SKM-1 treated with dmso at 0.1 percent for 144 hours (cell line): Measurements from ENCODE around the gene UBAC2.
"Not testable (repeated sequence)": the region's sequence is repeated elsewhere in the genome, so short reads cannot be mapped to it uniquely, and the experiment has no call there.

Experiments
- DNase-seq: peaks from one replicate; lab custom pipeline; 2025; ENCODE audit not compliant: unreplicated experiment; lab: John Stamatoyannopoulos, UW

The UBAC2 gene

DNA sequence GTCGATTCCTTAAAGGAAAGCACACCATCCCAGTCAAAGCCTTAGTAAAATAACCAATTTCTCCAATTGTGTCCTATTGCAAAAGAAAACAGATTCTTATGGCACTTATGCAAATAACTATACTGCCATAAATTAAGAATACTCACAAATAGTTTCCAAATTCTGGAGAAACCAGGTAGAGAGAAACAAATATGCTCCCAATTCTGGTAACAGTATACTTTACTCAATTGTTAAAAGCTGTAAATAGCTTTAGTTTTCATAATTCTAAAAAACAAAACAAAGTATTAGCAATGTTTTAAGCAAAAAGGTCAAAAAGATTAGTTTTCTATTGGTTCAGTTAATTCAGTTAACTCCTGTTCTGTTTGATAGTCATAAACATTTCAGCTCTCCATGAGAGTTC is 18.2 kb upstream of the UBAC2 start:
- no peak for DNase-seq

DNA sequence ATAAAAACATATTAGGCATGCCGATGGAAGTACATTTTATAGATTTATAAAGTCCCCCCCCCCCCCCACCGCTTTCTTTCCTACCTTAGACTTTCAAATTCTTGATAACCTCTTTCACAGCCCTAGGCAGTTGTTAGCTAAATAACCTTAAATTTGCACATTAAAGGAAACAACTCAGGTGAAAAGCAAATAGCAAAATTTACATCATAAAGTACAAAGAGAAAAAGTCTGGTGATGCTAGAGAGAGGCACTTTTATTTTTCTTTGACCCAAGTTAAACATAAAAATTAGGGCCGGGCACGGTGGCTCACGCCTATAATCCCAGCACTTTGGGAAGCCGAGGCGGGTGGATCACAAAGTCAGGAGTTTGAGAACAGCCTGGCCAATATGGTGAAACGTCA is 15.0 kb upstream of the UBAC2 start:
- DNase-seq: no peak

DNA sequence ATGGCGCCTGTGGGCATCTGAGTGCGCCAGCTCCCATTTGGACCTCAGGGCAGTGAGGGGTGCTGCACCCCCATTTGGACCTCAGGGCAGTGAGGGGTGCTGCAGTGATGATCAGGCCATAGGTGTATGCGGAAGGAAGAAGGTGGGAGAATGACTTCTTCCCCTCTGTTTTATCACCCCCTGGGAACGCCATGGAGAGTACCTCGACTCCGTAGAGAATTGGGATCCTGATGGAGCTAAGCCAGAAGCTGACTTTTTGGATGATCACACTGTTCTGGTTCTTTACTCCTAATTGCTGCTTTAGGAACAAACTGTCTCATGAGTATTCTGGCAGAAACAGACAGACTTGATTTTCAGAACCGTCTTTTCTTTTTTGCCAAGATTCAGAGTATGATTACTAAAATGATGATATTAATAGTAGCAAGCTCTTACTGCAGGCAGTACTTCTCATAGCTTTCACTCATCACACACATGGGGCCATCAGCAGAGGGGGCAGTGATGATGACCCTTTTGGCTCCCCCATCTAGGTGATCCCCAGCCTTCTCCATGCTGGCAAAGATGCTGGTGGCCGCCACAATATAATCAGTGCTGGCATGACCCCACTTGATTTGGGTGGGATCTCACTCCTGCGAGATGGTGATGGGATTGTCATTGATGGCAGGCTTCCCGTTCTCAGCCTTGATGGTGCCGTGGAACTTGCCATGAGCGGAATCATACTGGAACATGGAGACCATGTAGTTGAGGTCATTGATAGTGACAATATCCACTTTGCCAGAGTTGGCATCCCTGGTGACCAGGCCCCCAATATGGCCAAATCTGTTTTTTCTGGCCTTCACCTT is 10.3 kb upstream of the UBAC2 start:
- DNase-seq: no peak

DNA sequence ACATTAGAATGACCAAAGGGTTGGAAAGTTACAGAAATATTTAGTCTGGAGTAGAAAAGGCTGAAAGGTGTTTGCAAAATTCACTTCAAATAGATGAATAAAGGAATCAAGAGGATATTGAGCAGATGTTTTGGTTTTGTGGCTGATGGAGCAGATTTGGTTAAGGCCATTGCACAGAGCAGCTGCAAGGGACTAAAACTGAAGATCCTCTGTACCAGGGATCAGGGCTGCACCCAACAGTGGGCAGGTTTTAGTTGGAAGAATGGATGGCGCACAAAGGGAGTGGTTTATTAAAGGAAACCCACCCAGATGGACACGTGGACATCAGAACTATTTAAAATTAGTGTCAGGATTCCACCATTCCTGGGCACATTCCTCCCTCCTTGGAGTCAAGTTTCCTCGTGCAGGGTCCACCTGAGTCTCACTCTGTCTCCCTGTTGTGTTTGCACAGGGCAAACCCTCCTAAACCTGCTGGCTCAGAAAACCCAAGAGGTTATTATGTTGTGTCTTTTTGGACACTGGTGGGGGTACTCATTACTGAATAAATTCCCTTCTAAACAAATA is 9.2 kb upstream of the UBAC2 start:
- DNase-seq: no peak

DNA sequence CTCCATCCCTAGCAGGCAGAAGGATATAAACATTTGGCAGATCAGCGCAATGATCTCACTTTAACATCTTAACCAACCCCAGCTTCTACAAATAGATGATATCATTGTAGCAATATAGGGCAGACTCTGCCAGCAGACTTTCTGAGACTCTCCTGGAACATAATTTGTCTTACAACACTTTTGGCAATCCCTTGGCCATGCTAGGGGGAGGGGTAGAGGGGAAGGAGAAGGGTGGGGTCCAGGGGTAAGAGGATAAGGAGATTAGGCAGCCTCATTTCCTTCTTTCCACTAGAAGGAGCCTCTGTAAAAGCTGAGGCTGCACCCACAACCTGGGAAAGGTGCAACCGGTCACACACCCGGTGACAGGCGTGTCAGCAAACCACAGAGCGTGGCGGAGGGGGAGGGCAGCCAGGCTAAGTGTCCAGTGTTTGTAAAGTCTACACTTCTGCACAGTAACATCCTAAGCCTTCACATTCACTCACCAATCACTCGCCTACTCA is 8.7 kb upstream of the UBAC2 start:
- peak; percentile 34 for DNase-seq

DNA sequence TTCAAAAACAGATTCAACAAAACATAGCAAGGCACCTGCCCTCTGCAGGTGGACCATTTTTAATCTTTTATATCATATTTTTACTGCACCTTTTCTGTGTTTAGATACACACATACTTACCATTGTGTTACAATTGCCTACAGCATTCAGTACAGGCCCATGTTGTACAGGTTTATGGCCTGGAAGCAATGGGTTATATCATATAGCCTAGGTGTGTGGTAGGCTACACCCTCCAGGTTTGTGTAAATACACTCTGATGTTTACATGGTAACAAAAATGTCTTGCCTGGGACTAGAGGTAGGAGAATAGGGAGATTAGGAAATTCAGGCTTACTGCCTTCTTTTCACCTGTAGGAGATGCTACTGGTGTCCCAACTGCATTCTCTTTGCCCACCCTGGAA is 8.2 kb upstream of the UBAC2 start:
- DNase-seq: no peak

DNA sequence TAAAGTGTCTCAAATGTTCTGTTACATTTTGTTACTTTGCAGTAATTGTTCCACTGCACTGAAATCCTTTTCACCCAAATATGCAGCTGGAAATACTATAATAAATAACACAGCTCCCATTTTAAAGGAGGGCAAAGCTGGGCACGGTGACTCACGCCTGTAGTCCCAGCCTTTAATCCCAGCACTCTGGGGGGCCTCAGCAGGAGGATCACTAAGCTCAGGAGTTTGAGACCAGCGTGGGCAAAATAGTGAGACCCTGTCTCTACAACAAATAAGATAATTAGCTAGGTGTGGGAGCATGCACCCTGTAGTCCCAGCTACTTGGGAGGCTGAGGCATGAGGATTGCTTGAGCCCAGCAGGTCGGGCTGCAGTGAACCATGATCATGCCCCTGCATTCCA is 7.5 kb upstream of the UBAC2 start:
- no peak for DNase-seq

DNA sequence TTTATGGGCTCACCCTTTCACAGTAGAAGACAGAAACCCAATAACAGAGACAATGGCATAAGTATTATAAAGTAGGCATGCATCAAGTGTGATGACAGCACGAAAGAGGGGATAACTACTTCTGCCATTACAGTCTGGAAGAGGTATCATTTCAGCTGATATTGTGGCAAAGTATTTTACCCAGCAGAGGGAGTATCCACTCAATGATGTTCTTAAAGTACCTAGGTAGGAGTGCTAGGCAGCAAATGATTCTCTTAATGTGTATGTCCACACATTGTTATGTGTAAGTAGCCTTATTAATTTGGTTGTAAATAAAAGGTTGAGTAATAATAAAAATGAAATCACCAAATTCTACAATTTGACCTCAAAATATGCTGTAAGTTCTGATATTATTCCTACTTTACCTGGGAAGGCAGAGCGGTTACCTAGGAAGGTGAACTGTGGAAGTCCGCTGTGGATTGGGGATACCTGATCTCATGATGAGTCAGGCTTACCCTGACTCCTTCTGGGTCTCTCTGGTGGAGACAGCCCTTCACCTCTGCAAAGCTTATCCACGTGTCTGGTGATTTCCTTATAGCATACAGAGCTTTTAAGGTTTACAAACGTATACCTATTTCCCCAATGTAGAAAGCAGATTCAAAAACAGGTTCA is 4.1 kb upstream of the UBAC2 start:
- DNase-seq: no peak

DNA sequence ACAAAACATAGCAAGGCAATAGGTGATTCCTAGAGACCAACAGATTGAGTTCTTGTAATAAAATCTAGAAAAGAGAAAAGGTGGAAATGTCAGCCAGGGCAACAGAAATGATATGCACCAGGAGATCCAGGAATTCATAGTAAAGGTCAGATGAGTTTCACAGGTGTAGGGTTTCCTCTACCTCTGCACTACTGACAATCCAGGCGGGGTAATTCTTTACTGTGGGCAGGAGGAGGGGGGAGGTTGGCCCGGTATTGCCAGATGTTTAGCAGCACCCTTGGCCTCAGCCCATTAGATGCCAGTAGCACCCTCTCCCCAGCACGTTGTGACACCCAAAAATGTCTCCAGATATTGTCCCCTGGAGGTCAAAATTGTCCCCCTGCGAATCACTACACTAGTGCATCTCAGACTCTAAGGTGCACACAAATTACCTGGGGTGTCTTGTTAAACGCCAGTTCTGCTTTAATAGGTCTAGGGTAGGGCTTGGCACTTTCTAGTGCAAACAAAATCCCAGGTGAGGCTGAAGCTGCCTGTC is 3.5 kb upstream of the UBAC2 start:
- no peak for DNase-seq

DNA sequence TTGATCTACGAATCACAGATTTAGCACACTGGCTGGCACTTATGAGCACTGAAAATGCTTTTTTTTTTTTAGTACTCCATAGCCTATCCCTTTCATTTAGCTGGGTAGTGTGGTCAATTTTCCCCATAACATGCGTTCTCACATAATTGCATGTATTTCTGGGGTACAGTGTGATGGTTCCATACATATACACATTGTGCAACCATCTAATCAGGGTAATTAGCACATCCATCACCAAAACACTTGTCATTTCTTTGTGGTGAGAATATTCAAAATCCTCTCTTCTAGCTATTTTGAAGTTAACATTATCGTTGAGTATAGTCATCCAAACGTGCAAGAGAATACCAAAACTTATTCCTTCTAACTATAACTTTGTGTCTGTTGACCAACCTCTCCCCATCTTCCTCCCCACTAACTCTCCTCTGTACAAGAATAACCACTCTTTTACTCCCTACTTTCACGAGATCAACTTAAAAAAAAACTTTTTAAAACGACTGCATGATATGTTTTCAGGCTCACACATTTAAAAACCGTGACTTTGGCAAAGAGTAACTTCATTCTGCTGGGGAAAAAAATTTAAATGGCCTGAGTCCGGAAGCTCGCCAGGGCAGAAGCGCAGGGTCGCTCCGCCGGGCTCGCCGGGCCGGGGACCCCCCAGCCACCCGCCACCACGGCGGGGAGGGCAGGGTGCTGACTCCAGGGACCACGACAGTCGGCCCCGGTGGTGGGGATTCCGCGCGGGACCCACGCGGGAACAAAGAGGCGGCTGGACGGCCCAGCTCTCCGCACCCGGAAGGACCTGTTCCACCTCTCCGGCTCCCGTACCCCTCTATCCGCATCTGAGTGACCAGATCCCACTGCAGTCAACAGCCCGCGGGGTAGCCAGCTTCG is 868 bp upstream of the UBAC2 start:
- DNase-seq: no peak

DNA sequence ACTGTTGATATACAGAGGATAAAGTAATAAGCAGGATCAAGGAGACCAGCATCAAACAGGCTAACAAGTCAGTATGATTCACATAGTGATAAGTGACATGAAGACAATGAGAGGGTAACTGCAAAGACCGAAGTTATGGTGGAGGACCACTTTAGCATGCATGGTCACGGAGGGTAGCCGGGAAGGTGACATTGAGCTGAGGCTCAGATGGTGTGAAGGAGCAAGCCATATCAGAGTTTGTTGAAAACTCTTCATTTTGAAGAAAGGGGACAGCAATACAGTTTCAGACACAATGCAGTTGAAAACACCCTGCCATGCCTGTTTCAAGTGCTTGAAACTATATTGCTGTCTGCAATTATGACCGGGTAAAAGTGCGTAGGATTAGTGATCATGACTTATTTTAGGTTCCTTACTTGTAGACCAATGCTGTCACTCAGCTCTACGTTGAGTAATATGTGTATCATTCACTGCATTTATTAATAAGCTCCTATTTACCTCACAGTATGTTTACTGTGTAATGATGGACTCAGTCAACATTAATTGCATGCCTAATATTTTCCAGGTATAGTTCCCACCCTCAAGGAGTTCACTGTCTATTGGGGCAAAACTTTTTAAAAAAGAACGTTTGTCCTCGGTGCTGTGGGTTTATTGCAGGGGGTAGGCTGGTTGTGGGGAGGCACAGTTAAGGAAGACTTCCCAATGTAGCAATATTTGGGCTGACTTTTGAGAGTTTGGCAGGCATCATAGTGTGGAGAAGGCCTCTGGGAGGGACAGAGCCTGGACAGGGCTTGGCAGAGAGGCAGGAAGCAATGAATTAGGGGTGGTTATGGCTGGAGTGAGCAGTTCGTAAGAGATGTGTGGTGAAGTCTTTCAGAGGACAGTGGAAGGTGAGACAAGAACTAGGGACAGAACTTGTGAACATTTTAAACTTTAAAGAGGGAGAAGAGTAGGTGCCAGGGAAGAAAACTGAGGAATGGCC is 3.2 kb downstream of the UBAC2 start:
- DNase-seq: no peak

DNA sequence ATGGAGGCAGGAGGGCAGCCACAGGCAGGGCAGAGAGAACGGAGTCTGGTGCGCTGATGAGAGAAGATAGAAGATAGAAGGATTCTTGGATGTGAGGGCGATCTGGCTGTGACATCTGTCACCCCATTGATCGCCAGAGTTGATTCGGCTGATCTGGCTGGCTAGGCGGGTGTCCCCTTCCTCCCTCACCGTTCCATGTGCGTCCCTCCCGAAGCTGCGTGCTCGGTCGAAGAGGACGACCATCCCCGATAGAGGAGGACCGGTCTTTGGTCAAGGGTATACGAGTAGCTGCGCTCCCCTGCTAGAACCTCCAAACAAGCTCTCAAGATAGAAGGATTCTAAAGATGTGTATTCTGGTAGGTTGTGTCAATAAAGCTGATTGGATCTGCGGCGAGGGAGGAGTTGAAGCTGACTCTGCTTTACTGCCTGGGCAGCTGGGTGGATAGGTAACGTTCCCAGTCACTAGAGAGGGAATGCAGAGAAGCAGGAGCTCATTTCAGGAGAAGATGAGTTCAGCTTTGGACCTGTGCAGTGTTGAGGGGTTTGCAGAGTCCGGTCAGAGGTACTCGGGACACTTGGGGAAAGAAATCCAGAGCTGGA is 5.1 kb downstream of the UBAC2 start:
- no peak for DNase-seq

DNA sequence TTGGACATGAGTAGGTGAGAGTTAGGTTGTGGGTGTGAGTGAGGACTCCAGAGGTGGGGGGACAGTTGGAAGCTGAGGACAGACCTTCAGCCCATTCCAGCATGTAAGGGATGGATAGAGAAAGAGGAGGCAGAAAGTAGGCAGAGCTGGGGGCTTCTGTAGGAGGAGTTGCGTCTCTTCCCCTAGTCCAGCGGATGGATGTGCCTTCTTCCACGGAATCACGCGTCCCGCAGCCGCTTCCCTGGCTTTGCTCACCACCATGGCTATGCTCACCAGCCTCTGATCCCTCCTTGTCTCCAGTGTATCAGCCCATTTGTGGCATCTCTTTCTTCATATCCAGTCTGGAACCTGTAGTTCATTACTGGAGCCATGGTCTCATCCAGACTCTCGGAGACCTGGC is 5.6 kb downstream of the UBAC2 start:
- DNase-seq: no peak

DNA sequence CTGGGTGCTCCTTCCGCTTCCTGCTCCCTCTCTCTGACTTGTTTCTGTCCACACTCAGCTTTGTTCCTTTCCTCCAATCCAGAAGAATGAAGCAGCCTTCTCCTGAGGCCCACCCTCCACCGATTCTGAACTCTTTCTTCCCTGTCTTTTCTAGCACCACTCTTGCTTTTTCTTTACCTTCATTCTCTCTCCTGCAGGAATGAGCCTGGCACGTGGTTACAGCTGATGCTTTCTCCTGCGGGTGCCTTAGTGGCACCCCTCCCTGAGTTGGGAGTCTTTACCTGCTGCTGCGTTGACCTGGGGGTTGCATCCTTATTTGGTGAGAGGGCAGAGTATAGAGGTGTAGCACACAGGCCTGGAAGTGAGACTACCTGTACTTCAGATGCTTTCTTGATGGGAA is 6.2 kb downstream of the UBAC2 start:
- DNase-seq: no peak

DNA sequence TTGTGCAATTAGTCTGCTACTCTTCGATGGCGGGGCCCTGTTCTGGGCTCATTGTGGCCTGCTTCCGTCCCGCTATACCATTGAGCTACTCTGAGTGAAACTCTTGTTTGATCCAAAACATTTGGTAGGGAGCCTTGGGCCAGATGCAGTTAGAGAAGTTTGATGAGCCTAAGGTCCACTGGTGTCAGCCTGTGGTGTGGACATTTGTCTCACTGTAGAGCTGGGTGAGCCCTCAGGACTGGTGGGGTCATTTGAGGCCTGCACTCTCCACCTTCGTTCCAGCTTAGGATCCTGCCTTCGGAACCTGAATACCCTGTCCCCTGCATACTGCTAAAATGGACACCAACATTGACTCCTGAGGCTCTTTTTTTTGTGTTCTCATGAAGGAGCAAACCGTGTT is 6.9 kb downstream of the UBAC2 start:
- DNase-seq: no peak

DNA sequence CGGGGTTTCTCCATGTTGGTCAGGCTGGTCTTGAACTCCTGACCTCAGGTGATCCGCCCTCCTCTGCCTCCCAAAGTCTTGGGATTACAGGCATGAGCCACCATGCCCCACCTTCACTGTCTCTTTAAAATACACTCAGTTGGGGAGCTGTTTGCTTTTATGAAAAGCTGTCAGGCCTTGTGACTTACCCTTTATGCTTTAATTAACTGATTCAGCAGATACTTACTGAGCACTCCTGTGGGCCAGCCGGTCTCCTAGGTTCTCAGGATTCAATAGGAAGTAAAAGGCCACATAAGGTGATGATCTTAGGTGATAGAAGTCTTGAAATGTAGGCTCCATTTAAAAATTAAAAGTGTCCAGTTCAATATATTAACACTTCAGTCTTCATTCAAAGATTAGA is 7.5 kb downstream of the UBAC2 start:
- DNase-seq: no peak

DNA sequence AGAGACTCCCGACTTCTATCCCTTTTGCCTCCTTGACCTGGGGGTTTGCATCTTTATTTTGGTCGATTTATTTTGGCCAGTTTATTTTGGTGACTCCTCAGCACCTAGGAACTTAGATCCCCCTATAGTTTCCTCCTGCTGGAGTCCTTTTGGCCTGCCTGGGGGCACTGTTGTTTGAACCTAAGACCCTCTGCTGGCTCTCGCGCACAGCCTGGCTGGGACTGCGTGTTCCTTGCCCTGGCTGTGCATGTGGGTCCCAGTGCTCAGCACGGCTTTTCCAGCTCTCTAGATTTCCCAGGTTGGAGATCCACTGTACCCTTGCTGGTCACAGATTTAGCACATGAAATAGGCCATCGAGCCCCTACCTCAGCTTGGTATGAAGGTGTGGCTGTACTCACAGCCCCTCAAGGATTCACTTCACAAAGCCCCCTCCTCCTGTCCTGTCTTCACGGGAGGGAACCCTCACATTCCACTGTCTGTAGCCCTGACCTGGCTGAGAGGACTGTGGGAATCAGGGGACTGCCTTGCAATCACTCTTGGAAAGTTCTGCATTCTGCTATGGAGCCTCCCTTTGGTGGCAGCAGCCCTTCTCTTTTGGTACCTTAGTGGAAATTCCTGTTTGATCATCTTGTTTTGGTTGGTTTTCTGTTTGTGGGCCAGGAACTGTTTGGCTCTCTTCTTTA is 8.3 kb downstream of the UBAC2 start:
- no peak for DNase-seq

DNA sequence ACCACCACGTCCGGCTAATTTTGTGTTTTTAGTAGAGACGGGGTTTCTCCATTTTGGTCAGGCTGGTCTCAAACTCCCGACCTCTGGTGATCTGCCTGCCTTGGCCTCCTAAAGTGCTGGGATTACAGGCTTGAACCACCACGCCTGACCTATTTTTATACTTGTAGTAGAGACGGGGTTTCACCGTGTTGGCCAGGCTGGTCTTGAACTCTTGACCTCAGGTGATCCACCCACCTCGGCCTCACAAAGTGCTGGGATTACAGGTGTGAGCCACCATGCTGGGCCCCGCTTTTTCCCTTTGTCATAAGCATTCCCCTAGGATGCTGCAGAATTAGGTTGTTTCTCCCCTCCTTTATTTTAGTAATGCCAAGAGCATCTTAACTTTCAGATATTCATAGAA is 10.0 kb downstream of the UBAC2 start:
- not testable (repeated sequence) for DNase-seq
